Measurements from ENCODE around the gene MRPS35.

- TF ChIP-seq ZNF274 (IDR thresholded peaks at IDR 0.05; ENCODE audit: low read depth, low read length) (no peak), SUZ12 (IDR thresholded peaks at IDR 0.05; ENCODE audit: extremely low read depth, insufficient read depth, insufficient read length) (no peak)
Measured at GRCh38 chr12:27711317-27711682, 668 bp downstream of the MRPS35 start.
